T-helper 2 cell treated with Interferon-gamma antibody and Interleukin-4, amounts not matched to agents 5 μg/mL and 100 μg/mL, for 36 hours (primary cell): ENCODE results near the gene KCNE1.
"Not testable (repeated sequence)": the region's sequence is repeated elsewhere in the genome, so short reads cannot be mapped to it uniquely, and the experiment has no call there.

Source experiments
- DNase-seq: peaks from one replicate; pipeline ENCODE4 v3.0.0; 2021; ENCODE audit warnings: low spot score
- H3K27ac Mint-ChIP-seq: one replicate; pipeline ENCODE4 v1.8.0; 2021; ENCODE audit warnings: mild to moderate bottlenecking, mixed read lengths
- H3K27me3 Mint-ChIP-seq: one replicate; pipeline ENCODE4 v1.8.0; 2021; ENCODE audit warnings: low read depth, mixed read lengths
- H3K36me3 Mint-ChIP-seq: one replicate; pipeline ENCODE4 v1.8.0; 2021; ENCODE audit warnings: low read depth, mixed read lengths
- H3K4me1 Mint-ChIP-seq: one replicate; pipeline ENCODE4 v1.8.0; 2021; ENCODE audit warnings: low read depth, mixed read lengths
- H3K4me3 Mint-ChIP-seq: one replicate; pipeline ENCODE4 v1.8.0; 2022; ENCODE audit warnings: mild to moderate bottlenecking, moderate library complexity, mixed read lengths
- H3K9me3 Mint-ChIP-seq: one replicate; pipeline ENCODE4 v1.8.0; 2021; ENCODE audit warnings: mixed read lengths

Gene KCNE1

DNA sequence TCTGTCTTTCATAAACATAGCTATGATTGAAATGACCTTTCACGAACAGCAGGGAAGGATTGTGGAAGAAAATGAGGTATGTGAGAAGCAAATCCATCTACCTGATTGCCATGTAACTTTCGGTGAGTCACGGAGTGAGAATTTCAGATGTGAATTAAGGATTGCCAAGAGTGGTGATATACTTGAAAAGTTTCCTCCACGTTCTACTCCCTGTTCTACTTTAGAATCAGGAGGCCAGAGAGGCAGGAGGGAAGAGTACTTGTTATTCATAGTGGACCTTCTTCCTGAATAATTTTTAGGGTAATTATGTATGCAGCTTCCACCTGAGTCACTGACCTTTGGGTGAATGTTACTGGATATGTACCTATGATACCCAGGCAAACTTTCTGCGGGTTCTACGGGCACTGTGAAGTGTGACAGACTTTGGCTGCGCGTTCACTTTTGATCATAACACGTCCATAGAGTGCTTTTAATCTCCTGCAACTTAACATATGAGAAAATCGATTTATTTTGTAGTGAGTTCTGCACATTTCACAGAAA is 2.6 kb upstream of the KCNE1 start:
- H3K27me3 Mint-ChIP-seq = no peaks in the 10 kb centered on the region
- peaks cover 3% of the 10 kb centered on the region for H3K36me3 Mint-ChIP-seq
- DNase-seq = no peak
- H3K27ac Mint-ChIP-seq = no peak overlapping the region
- no peaks in the 10 kb centered on the region for H3K9me3 Mint-ChIP-seq
- H3K4me1 Mint-ChIP-seq = peaks cover 12% of the 10 kb centered on the region
- H3K4me3 Mint-ChIP-seq = no peak overlapping the region

- H3K4me3 Mint-ChIP-seq = no peak overlapping the region
- H3K9me3 Mint-ChIP-seq = no peaks in the 10 kb centered on the region
- no peak overlapping the region for H3K27ac Mint-ChIP-seq
- peaks cover 3% of the 10 kb centered on the region for H3K36me3 Mint-ChIP-seq
- H3K27me3 Mint-ChIP-seq = no peaks in the 10 kb centered on the region
- no peak for DNase-seq
- H3K4me1 Mint-ChIP-seq = peaks cover 12% of the 10 kb centered on the region
Observed at GRCh38 chr21:34513129-34513675, 1.2 kb upstream of the KCNE1 start.

GRCh38 chr21:34511181-34511580 is 829 bp downstream of the KCNE1 start:
- H3K4me3 Mint-ChIP-seq = no peak overlapping the region
- no peaks in the 10 kb centered on the region for H3K27me3 Mint-ChIP-seq
- no peak for DNase-seq
- no peaks in the 10 kb centered on the region for H3K4me1 Mint-ChIP-seq
- no peaks in the 10 kb centered on the region for H3K36me3 Mint-ChIP-seq
- no peak overlapping the region for H3K27ac Mint-ChIP-seq
- H3K9me3 Mint-ChIP-seq = no peaks in the 10 kb centered on the region

GRCh38 chr21:34510148-34511142 is 1.6 kb downstream of the KCNE1 start:
- Mint-ChIP-seq H3K4me3 (no peak overlapping the region), H3K27ac (no peak overlapping the region), H3K36me3 (no peaks in the 10 kb centered on the region), H3K4me1 (no peaks in the 10 kb centered on the region), H3K9me3 (no peaks in the 10 kb centered on the region), H3K27me3 (no peaks in the 10 kb centered on the region)
- peak; percentile 58 for DNase-seq

- H3K4me1 Mint-ChIP-seq = no peaks in the 10 kb centered on the region
- H3K36me3 Mint-ChIP-seq = no peaks in the 10 kb centered on the region
- no peak overlapping the region for H3K27ac Mint-ChIP-seq
- H3K4me3 Mint-ChIP-seq = no peak overlapping the region
- H3K27me3 Mint-ChIP-seq = no peaks in the 10 kb centered on the region
- no peaks in the 10 kb centered on the region for H3K9me3 Mint-ChIP-seq
- no peak for DNase-seq
Observed at GRCh38 chr21:34509151-34509550, 2.9 kb downstream of the KCNE1 start.

GRCh38 chr21:34504595-34504994 is 7.4 kb downstream of the KCNE1 start:
- no peak overlapping the region for H3K4me3 Mint-ChIP-seq
- no peaks in the 10 kb centered on the region for H3K36me3 Mint-ChIP-seq
- H3K27ac Mint-ChIP-seq = no peak overlapping the region
- no peaks in the 10 kb centered on the region for H3K4me1 Mint-ChIP-seq
- DNase-seq = no peak
- peaks cover 4% of the 10 kb centered on the region for H3K27me3 Mint-ChIP-seq
- no peaks in the 10 kb centered on the region for H3K9me3 Mint-ChIP-seq

DNA sequence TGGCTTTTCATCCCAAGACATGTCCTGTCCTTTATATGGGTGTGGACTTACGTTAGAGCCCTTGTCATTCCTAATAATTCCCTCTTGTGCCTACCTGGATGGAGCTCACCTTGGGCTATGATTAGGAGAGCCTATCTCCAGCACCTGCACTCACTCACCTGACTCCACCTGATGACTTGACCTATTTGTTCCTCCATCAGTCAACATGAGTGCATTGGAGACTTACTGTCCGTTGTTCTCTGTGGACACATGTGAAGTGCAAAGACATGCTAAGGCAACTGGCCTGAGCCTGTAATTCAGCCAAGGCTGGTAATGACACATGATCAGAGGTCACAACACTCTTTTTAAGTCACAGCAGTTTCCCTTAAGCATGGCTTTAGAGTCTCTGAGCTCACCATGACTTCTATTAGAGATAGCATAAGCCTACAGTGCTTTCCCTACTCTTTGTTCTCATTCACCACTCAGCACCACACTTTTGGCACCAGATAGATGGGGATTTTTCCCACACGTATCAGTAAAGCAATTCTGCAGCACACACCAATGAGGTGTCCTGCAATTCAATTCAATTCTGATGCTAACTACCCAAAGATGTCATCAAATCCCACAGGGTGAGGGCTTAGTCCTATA is 9.4 kb downstream of the KCNE1 start:
- Mint-ChIP-seq H3K9me3 (peaks cover 12% of the 10 kb centered on the region), H3K27me3 (peaks cover 4% of the 10 kb centered on the region), H3K27ac (no peak overlapping the region), H3K36me3 (no peaks in the 10 kb centered on the region), H3K4me1 (no peaks in the 10 kb centered on the region), H3K4me3 (no peak overlapping the region)
- no peak for DNase-seq

GRCh38 chr21:34501716-34502115 is 10.3 kb downstream of the KCNE1 start:
- DNase-seq = no peak
- Mint-ChIP-seq H3K4me1 (no peaks in the 10 kb centered on the region), H3K36me3 (no peaks in the 10 kb centered on the region), H3K27ac (no peak overlapping the region), H3K9me3 (peaks cover 21% of the 10 kb centered on the region), H3K4me3 (no peak overlapping the region), H3K27me3 (peaks cover 4% of the 10 kb centered on the region)

GRCh38 chr21:34500191-34500590 is 11.8 kb downstream of the KCNE1 start:
- Mint-ChIP-seq H3K4me3 (no peak overlapping the region), H3K27ac (no peak overlapping the region), H3K9me3 (peaks cover 32% of the 10 kb centered on the region), H3K36me3 (no peaks in the 10 kb centered on the region), H3K27me3 (peaks cover 4% of the 10 kb centered on the region), H3K4me1 (no peaks in the 10 kb centered on the region)
- DNase-seq = no peak

DNA sequence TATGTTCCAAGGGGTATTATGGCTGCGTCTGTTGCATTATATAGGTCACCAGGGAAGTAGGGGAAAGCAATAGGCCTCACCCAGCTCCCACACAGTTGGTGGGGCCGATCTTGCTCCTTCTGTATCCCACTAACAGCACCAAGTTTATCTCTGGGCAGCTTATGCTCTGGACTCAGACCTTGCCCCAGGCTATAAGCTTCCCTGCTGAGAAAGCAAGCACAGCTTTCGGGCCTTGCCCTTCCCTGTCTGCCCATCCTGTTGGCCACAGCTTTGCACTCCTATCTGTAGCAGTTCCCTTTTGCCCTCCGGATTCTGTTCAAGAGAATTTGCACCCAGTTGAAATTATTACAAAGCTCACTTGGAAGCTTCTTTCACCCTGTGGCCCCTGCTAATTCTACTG is 12.9 kb downstream of the KCNE1 start:
- Mint-ChIP-seq H3K27me3 (peaks cover 4% of the 10 kb centered on the region), H3K4me1 (no peaks in the 10 kb centered on the region), H3K36me3 (no peaks in the 10 kb centered on the region), H3K4me3 (no peak overlapping the region), H3K27ac (no peak overlapping the region), H3K9me3 (peaks cover 32% of the 10 kb centered on the region)
- DNase-seq = no peak

DNA sequence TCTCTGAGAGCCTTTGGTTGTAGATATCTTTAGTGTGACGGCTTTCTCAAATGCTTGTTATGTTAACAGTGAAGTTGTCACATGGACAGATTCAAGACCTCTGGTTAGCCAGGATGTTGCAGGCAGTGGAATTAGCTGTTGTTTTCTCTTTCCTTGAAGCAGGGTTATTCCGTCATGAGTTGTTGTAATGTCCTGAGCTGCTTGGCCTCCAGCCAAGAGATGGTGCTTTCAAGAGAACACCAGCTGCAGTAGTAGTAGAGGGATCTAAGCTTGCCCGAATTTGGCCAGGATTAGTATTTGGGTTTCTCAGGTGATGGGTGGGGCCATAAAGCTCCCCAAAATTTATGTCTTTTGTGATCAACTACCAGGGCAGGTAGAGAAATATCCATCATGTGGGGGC is 13.4 kb downstream of the KCNE1 start:
- peaks cover 32% of the 10 kb centered on the region for H3K9me3 Mint-ChIP-seq
- H3K4me3 Mint-ChIP-seq = no peak overlapping the region
- H3K27ac Mint-ChIP-seq = no peak overlapping the region
- no peaks in the 10 kb centered on the region for H3K4me1 Mint-ChIP-seq
- H3K27me3 Mint-ChIP-seq = peaks cover 4% of the 10 kb centered on the region
- no peak for DNase-seq
- no peaks in the 10 kb centered on the region for H3K36me3 Mint-ChIP-seq

DNA sequence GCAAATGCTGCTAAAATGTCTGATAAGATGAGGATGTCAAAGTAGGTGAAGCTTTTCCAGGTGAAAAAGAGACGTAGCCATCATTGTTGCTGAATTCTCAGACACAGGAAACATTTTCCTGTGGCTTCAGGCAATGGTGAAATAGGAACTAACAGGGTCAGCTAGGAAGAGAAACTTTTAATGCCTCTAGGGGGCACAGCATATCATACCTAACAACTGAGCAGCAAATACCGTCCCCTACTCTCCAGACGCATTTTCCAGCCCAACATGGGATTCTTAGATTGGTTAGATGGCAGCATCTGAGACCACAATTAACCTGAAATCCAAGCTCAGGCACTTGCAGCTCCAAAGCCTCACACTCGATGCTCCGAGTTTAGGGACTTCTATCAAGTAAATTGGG is 28.2 kb downstream of the KCNE1 start:
- not testable (repeated sequence) for H3K4me3 Mint-ChIP-seq, H3K36me3 Mint-ChIP-seq, H3K27ac Mint-ChIP-seq, H3K4me1 Mint-ChIP-seq, H3K9me3 Mint-ChIP-seq, H3K27me3 Mint-ChIP-seq, DNase-seq

DNA sequence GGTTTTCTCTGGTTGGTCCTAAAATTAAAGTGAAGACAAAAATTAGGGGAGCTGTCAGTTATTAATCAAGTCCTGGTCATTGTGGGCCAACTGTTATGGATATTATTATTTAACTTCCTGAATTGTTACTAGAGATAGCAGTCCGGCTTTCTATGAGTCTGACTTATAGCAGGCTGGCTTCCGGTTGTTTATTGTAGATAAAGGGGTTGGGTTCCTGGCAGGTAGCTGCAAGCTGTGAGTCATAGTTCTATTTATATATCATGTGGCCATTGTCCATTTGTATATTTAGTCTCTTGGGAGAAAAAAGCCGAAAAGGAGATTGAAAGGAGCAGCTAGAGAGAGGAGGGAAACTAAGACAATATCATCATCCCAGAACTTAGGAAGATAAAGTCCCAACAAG is 28.6 kb downstream of the KCNE1 start:
- H3K36me3 Mint-ChIP-seq, H3K4me1 Mint-ChIP-seq, DNase-seq, H3K9me3 Mint-ChIP-seq, H3K27ac Mint-ChIP-seq, H3K4me3 Mint-ChIP-seq, H3K27me3 Mint-ChIP-seq: not testable (repeated sequence)

DNA sequence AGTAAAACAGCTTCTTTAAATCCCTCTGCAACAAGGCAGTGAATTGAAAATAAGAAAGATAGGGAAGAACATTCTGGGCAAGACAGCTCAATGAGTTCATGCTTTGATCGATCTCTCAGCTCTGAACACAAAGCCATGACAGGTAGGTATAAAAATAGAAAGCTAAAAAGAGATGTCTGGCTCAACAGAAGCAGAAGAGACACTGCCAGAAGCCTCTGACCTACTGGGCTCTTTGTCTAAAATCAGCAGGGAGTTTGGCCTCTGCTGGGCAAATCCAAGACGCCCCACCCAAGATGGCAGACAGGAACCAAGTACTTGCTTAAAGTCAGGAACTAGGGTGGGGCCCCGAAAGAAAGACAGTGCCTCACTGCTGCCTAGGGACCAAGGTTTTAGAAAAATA is 44.7 kb downstream of the KCNE1 start:
- not testable (repeated sequence) for H3K9me3 Mint-ChIP-seq, DNase-seq, H3K4me3 Mint-ChIP-seq, H3K27ac Mint-ChIP-seq, H3K4me1 Mint-ChIP-seq, H3K27me3 Mint-ChIP-seq, H3K36me3 Mint-ChIP-seq
